KMS-11 (cell line): Measurements from ENCODE around the gene ENG.

Experiments
- H2AFZ ChIP-seq: fragments of 200-600 bp; sonication (generic); 2 replicates; pipeline ENCODE4 v1.6.1; 2016; ENCODE audit warnings: antibody characterized with exemption, mixed run types, low read depth
- H3K27ac ChIP-seq: fragments of 200-600 bp; sonication (generic); 2 replicates; pipeline ENCODE4 v1.6.1; 2016; ENCODE audit warnings: mild to moderate bottlenecking, mixed run types
- H3K27me3 ChIP-seq: fragments of 200-600 bp; sonication (generic); 2 replicates; pipeline ENCODE4 v1.6.1; 2017; ENCODE audit warnings: mild to moderate bottlenecking, low read depth, mixed run types, moderate library complexity; ENCODE audit not compliant: insufficient read depth
- H3K36me3 ChIP-seq: fragments of 200-600 bp; sonication (generic); 2 replicates; pipeline ENCODE4 v1.6.1; 2017; ENCODE audit warnings: mild to moderate bottlenecking, mixed run types; ENCODE audit not compliant: insufficient read depth
- H3K4me1 ChIP-seq: fragments of 200-600 bp; sonication (generic); 2 replicates; pipeline ENCODE4 v1.6.1; 2016; ENCODE audit warnings: mild to moderate bottlenecking, low read depth, mixed run types; ENCODE audit not compliant: poor library complexity, severe bottlenecking
- H3K4me2 ChIP-seq: fragments of 200-600 bp; sonication (generic); 2 replicates; pipeline ENCODE4 v1.7.0; 2016; ENCODE audit warnings: mild to moderate bottlenecking, mixed run types
- H3K4me3 ChIP-seq: fragments of 200-600 bp; sonication (generic); IDR thresholded peaks from 2 replicates; pipeline ENCODE4 v1.6.1; 2017; ENCODE audit warnings: low read depth, low read length, mixed read lengths; ENCODE audit not compliant: insufficient read depth
- H3K79me2 ChIP-seq: fragments of 200-600 bp; sonication (generic); 2 replicates; pipeline ENCODE4 v1.6.1; 2016; ENCODE audit warnings: low read depth, mixed run types; ENCODE audit not compliant: insufficient read depth
- H3K9ac ChIP-seq: fragments of 200-600 bp; sonication (generic); 2 replicates; pipeline ENCODE4 v1.6.1; 2016; ENCODE audit warnings: mild to moderate bottlenecking, mixed run types
- H4K20me1 ChIP-seq: fragments of 200-600 bp; sonication (generic); 2 replicates; pipeline ENCODE4 v1.6.1; 2016; ENCODE audit warnings: mild to moderate bottlenecking, mixed run types; ENCODE audit not compliant: insufficient read depth
- CTCF ChIP-seq: fragments of 200-600 bp; sonication (generic); conservative IDR thresholded peaks from 2 replicates; pipeline ENCODE4 v1.6.1; 2017; ENCODE audit warnings: low read depth, mild to moderate bottlenecking, antibody characterized with exemption, low read length, moderate library complexity, mixed read lengths

ENG gene

DNA sequence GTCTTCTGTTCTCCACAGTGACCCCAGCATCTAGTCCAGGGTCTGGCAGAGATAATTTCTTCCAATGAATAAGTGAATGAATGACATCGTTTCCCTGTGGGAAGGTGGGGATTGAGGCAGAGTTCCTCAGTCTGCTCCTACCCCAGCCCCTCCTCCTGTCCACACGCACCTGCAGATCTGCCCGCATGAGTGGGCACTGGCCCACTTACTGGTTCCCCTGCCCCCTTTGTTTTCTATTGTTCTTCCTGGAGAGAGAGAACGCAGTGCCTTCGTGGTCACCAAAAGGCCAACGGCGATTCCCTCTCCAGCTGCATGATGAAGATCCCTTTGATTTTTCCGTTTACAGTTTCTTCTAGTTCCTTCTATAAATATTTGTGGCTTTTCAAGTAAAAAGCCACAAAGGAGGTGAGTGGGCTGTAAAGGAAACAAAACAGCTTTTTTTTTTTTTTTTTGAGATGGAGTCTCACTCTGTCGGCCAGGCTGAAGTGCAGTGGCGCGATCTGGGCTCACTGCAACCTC lies 57.5 kb downstream of the ENG start:
- H3K4me3 ChIP-seq = no peak overlapping the region
- no peaks in the 10 kb centered on the region for H3K36me3 ChIP-seq
- H3K27ac ChIP-seq = peak overlapping the region; percentile 68
- peak overlapping the region; percentile 23; the same call in 1 of the 2 replicates for H2AFZ ChIP-seq
- H3K4me2 ChIP-seq = peak overlapping the region; percentile 71
- no peaks in the 10 kb centered on the region for H4K20me1 ChIP-seq
- H3K4me1 ChIP-seq = peaks cover 44% of the 10 kb centered on the region
- H3K9ac ChIP-seq = peak overlapping the region; percentile 22; the same call in 1 of the 2 replicates
- H3K27me3 ChIP-seq = no peaks in the 10 kb centered on the region
- H3K79me2 ChIP-seq = no peaks in the 10 kb centered on the region
- no peak for TF ChIP-seq CTCF

- Histone ChIP-seq H3K36me3 (no peaks in the 10 kb centered on the region), H3K4me1 (peaks cover 39% of the 10 kb centered on the region), H3K27me3 (no peaks in the 10 kb centered on the region), H3K4me3 (no peak overlapping the region), H3K9ac (peak overlapping the region; percentile 22; the same call in 1 of the 2 replicates), H3K27ac (peak overlapping the region; percentile 68), H3K4me2 (peak overlapping the region; percentile 71), H3K79me2 (no peaks in the 10 kb centered on the region), H2AFZ (peak overlapping the region; percentile 23; the same call in 1 of the 2 replicates), H4K20me1 (no peaks in the 10 kb centered on the region)
- TF ChIP-seq CTCF = no peak
These were observed 58.1 kb downstream of the ENG start for GRCh38 chr9:127796225-127796813.

GRCh38 chr9:127794001-127794791 lies 60.3 kb downstream of the ENG start:
- no peak for TF ChIP-seq CTCF
- H3K79me2 ChIP-seq = peaks cover 16% of the 10 kb centered on the region; the same call in 1 of the 2 replicates
- H4K20me1 ChIP-seq = 0 out of 2 replicates have a peak, but pooled peaks cover 6% of the 10 kb centered on the region
- no peak overlapping the region for H3K9ac ChIP-seq
- H3K27me3 ChIP-seq = no peaks in the 10 kb centered on the region
- H3K4me1 ChIP-seq = peaks cover 42% of the 10 kb centered on the region
- no peak overlapping the region for H3K4me2 ChIP-seq
- H3K4me3 ChIP-seq = no peak overlapping the region
- H2AFZ ChIP-seq = no peak overlapping the region
- H3K36me3 ChIP-seq = peaks cover 19% of the 10 kb centered on the region; the same call in 1 of the 2 replicates
- H3K27ac ChIP-seq = no peak overlapping the region

DNA sequence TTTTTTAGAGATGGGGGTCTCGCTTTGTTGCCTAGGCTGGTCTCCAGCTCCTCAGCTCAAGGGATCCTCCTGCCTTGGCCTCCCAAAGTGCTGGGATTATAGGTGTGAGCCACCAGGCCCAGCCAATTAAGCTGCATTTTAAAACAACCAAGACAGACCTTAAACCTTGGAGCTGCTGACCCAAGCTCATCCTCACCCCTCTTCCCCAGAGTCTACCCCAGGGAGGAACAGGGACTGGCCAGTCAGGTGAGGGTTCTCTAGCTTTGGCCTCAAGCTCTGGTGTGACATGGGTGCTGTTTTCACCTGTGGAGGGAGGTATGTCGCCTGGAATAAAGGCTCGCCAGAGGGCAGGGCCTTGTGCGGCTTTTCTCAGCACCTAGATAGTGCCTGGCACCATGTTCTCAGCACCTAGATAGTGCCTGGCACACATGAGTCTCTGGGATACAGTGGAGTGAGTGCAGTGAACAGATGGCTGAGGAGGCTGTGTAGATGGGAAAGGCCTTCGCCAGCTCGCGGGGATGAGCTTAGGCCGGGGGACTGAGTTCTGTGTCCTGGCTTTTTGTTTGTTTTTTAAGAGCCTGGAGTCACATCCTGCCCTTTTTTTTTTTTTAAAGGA lies 61.3 kb downstream of the ENG start:
- 0 out of 2 replicates have a peak, but pooled peaks cover 6% of the 10 kb centered on the region for H4K20me1 ChIP-seq
- no peak overlapping the region for H3K9ac ChIP-seq

More for the DNA sequence above, 61.3 kb downstream of the ENG start:
- no peak for TF ChIP-seq CTCF
- Histone ChIP-seq H3K27ac (0 out of 2 replicates have a peak overlapping the region, but pooled peaks have one; percentile 20), H3K79me2 (peaks cover 26% of the 10 kb centered on the region), H3K4me3 (no peak overlapping the region), H3K27me3 (no peaks in the 10 kb centered on the region), H3K4me1 (peaks cover 51% of the 10 kb centered on the region), H2AFZ (no peak overlapping the region), H3K36me3 (peaks cover 28% of the 10 kb centered on the region; the same call in 1 of the 2 replicates), H3K4me2 (no peak overlapping the region)
